Fibroblast of lung (primary cell): Measurements from ENCODE around the gene DLG2. TPM values are rescaled to one million over a fixed set of nuclear protein-coding genes. Genes with fewer than 3 reads are reported as not detected.

ENCODE experiments used
- DNase-seq, 2 donors: peaks; one replicate each; pipeline versions ENCODE4 v3.0.0 to v3.0.0-alpha.2; 2010; ENCODE audit warnings: low read depth in 2 of 2
- H2AFZ ChIP-seq: 2 replicates; pipeline ENCODE4 v1.5.1; 2012; ENCODE audit warnings: low read length, control low read depth, inconsistent platforms
- H3K27ac ChIP-seq: 2 replicates; pipeline ENCODE4 v1.5.1; 2011; ENCODE audit warnings: low read length, control low read depth; ENCODE audit not compliant: insufficient read depth
- H3K27me3 ChIP-seq: 2 replicates; pipeline ENCODE4 v1.5.1; 2011; ENCODE audit warnings: mild to moderate bottlenecking, low read length; ENCODE audit not compliant: control insufficient read depth, insufficient read depth
- H3K36me3 ChIP-seq: 2 replicates; pipeline ENCODE4 v1.5.1; 2011; ENCODE audit warnings: low read length; ENCODE audit not compliant: control insufficient read depth, insufficient read depth
- H3K4me1 ChIP-seq: 2 replicates; pipeline ENCODE4 v1.5.1; 2011; ENCODE audit warnings: low read length; ENCODE audit not compliant: control insufficient read depth, insufficient read depth; ENCODE audit errors: extremely low read depth
- H3K4me2 ChIP-seq: 2 replicates; pipeline ENCODE4 v1.5.1; 2011; ENCODE audit warnings: low read length, control low read depth; ENCODE audit not compliant: insufficient read depth; ENCODE audit errors: extremely low read depth
- H3K4me3 ChIP-seq, 4 experiments: fragments of 200-600 bp in 1 of 4; sonication (generic) in 1 of 4; replicated peaks in 1 of 4; 2 replicates each; pipeline ENCODE4 v1.5.1; 2011 to 2016; ENCODE audit warnings: low read length in 4 of 4, low read depth in 3 of 4, mild to moderate bottlenecking in 3 of 4, control low read depth in 2 of 4, inconsistent platforms in 1 of 4, mixed read lengths in 1 of 4; ENCODE audit not compliant: insufficient read depth in 1 of 4; ENCODE audit errors: control extremely low read depth in 1 of 4
- H3K79me2 ChIP-seq: 2 replicates; pipeline ENCODE4 v1.5.1; 2012; ENCODE audit warnings: mild to moderate bottlenecking, low read length, inconsistent platforms; ENCODE audit not compliant: control insufficient read depth, insufficient read depth
- H3K9ac ChIP-seq: 2 replicates; pipeline ENCODE4 v1.5.1; 2011; ENCODE audit warnings: mild to moderate bottlenecking, low read length, control low read depth; ENCODE audit not compliant: insufficient read depth
- H3K9me3 ChIP-seq: 2 replicates; pipeline ENCODE4 v1.5.1; 2012; ENCODE audit warnings: low read depth, low read length; ENCODE audit not compliant: control insufficient read depth, insufficient read depth
- H4K20me1 ChIP-seq: 2 replicates; pipeline ENCODE4 v1.5.1; 2011; ENCODE audit warnings: low read length; ENCODE audit not compliant: control insufficient read depth, insufficient read depth; ENCODE audit errors: extremely low read depth
- CTCF ChIP-seq, 2 donors: IDR thresholded peaks in 1 of 2; conservative IDR thresholded peaks in 1 of 2; 1 replicate in 1 of 2; 2 replicates in 1 of 2; pipeline ENCODE4 v1.5.1; 2011 to 2012; ENCODE audit warnings: low read length in 2 of 2, control low read depth in 1 of 2, inconsistent platforms in 1 of 2, low read depth in 1 of 2, mild to moderate bottlenecking in 1 of 2
- EZH2 ChIP-seq: IDR thresholded peaks from 2 replicates; pipeline ENCODE4 v1.5.1; 2012; ENCODE audit warnings: low read length, control low read depth, mild to moderate bottlenecking; ENCODE audit errors: missing control alignments
- polyA plus RNA-seq, 2 donors: library from polyadenylated mRNA; depleted of rRNA in 1 of 2; stranded (reverse) in 1 of 2; unstranded in 1 of 2; fragments of >200 nt; gene quantifications; 2 replicates each; pipeline ENCODE4 v1.2.1, GENCODE V29; 2011 to 2012; ENCODE audit warnings: missing spikeins in 1 of 2
- total RNA-seq: library from RNA; depleted of rRNA; stranded (reverse); fragments of >200 nt; gene quantifications from 2 replicates; pipeline ENCODE4 v1.2.1, GENCODE V29; 2014

Gene DLG2
- total and polyA plus RNA-seq, 2 donors (not counting 1 experiment from before 2014, with no cell fraction given), result 0.77 to 2.3 TPM

GRCh38 chr11:84056653-84057376 is 1570.3 kb downstream of the DLG2 start:
- TF ChIP-seq EZH2 (no peak), CTCF (conservative IDR thresholded peaks at IDR 0.05 in 1 of 2, IDR thresholded peaks at IDR 0.05 in 1 of 2; ENCODE audit: low read depth in 1 of 2, low read length in 2 of 2) (no peak)
- Histone ChIP-seq H3K9me3 (no peaks in the 10 kb centered on the region), H3K27me3 (no peaks in the 10 kb centered on the region), H3K9ac (no peak overlapping the region), H3K4me2 (no peak overlapping the region), H3K79me2 (no peaks in the 10 kb centered on the region), H4K20me1 (no peaks in the 10 kb centered on the region), H3K4me3 (no peak overlapping the region), H2AFZ (no peak overlapping the region), H3K4me1 (no peaks in the 10 kb centered on the region), H3K36me3 (no peaks in the 10 kb centered on the region), H3K27ac (no peak overlapping the region)
- DNase-seq, result peak; percentile 1 to 41

- Histone ChIP-seq H3K9me3 (no peaks in the 10 kb centered on the region), H3K27me3 (no peaks in the 10 kb centered on the region), H3K4me2 (no peak overlapping the region), H3K36me3 (no peaks in the 10 kb centered on the region), H3K4me1 (no peaks in the 10 kb centered on the region), H4K20me1 (no peaks in the 10 kb centered on the region), H3K27ac (no peak overlapping the region), H3K79me2 (no peaks in the 10 kb centered on the region), H2AFZ (no peak overlapping the region), H3K9ac (no peak overlapping the region), H3K4me3 (no peak overlapping the region)
- TF ChIP-seq EZH2, result no peak
- TF ChIP-seq CTCF (conservative IDR thresholded peaks at IDR 0.05 in 1 of 2, IDR thresholded peaks at IDR 0.05 in 1 of 2; ENCODE audit: low read depth in 1 of 2, low read length in 2 of 2), result no peak
- no peak for DNase-seq
These were observed 1582.0 kb downstream of the DLG2 start for GRCh38 chr11:84045146-84045545.

- Histone ChIP-seq H3K27ac (no peak overlapping the region), H3K4me1 (no peaks in the 10 kb centered on the region), H3K4me2 (no peak overlapping the region), H3K9ac (no peak overlapping the region), H2AFZ (no peak overlapping the region), H4K20me1 (no peaks in the 10 kb centered on the region), H3K4me3 (no peak overlapping the region), H3K36me3 (no peaks in the 10 kb centered on the region), H3K9me3 (no peaks in the 10 kb centered on the region), H3K27me3 (no peaks in the 10 kb centered on the region), H3K79me2 (no peaks in the 10 kb centered on the region)
- TF ChIP-seq EZH2 (no peak), CTCF (conservative IDR thresholded peaks at IDR 0.05 in 1 of 2, IDR thresholded peaks at IDR 0.05 in 1 of 2; ENCODE audit: low read depth in 1 of 2, low read length in 2 of 2) (no peak)
- no peak for DNase-seq
These were observed 1582.4 kb downstream of the DLG2 start for GRCh38 chr11:84044706-84045105.
